ENCODE measurements around the gene PCDHGB3.

DNA sequence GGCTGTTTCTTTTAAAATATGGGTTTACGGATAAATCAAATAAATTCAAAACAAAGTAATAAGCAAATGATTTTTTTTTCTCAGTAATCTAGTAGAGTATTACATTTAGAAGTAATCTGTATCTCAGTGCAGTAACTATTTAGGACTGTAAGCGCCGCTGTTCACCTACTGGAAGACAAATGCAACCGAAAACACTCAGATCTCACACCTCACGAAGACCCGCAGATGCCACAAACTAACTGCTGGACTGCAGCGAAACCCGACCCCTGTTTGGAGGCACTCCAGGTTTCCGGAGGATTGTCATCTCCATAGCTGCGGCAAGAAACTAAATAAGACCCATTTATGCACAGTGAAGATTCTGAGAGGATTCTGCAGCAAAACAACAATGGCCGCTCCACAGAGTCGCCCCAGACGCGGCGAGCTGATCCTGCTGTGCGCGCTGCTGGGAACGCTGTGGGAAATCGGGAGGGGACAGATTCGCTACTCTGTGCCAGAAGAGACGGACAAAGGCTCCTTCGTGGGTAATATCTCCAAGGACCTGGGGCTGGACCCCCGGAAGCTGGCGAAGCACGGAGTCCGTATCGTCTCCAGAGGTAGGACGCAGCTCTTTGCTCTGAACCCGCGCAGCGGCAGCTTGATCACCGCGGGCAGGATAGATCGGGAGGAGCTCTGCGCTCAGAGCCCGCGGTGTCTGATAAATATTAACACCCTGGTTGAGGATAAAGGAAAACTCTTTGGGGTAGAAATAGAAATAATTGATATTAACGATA is 22.6 kb downstream of the PCDHGB3 start, which contains the start of gene PCDHGA8:
- TF ChIP-seq, protein P1, sequence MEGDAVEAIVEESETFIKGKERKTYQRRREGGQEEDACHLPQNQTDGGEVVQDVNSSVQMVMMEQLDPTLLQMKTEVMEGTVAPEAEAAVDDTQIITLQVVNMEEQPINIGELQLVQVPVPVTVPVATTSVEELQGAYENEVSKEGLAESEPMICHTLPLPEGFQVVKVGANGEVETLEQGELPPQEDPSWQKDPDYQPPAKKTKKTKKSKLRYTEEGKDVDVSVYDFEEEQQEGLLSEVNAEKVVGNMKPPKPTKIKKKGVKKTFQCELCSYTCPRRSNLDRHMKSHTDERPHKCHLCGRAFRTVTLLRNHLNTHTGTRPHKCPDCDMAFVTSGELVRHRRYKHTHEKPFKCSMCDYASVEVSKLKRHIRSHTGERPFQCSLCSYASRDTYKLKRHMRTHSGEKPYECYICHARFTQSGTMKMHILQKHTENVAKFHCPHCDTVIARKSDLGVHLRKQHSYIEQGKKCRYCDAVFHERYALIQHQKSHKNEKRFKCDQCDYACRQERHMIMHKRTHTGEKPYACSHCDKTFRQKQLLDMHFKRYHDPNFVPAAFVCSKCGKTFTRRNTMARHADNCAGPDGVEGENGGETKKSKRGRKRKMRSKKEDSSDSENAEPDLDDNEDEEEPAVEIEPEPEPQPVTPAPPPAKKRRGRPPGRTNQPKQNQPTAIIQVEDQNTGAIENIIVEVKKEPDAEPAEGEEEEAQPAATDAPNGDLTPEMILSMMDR (conservative IDR thresholded peaks at IDR 0.05; ENCODE audit: low read depth, low read length), result peak; percentile 44
- TF ChIP-seq EZH2 (IDR thresholded peaks at IDR 0.05; ENCODE audit: borderline replicate concordance, low read depth, low read length, poor library complexity, severe bottlenecking), result no peak
